ENCODE results near the gene SPTBN2.

The SPTBN2 gene

GRCh38 chr11:66692446-66692845, 36.6 kb downstream of the SPTBN2 start:
- Histone ChIP-seq H3K4me3 (replicated peaks; ENCODE audit: insufficient read depth, low read length) (no peak overlapping the region), H3K27ac (replicated peaks) (no peak overlapping the region), H3K27me3 (ENCODE audit: insufficient read depth, poor library complexity, severe bottlenecking) (no peaks in the 10 kb centered on the region)
- no peak for DNase-seq (ENCODE audit: low read depth in 1 of 2, low spot score in 1 of 2)
- TF ChIP-seq, protein P1, sequence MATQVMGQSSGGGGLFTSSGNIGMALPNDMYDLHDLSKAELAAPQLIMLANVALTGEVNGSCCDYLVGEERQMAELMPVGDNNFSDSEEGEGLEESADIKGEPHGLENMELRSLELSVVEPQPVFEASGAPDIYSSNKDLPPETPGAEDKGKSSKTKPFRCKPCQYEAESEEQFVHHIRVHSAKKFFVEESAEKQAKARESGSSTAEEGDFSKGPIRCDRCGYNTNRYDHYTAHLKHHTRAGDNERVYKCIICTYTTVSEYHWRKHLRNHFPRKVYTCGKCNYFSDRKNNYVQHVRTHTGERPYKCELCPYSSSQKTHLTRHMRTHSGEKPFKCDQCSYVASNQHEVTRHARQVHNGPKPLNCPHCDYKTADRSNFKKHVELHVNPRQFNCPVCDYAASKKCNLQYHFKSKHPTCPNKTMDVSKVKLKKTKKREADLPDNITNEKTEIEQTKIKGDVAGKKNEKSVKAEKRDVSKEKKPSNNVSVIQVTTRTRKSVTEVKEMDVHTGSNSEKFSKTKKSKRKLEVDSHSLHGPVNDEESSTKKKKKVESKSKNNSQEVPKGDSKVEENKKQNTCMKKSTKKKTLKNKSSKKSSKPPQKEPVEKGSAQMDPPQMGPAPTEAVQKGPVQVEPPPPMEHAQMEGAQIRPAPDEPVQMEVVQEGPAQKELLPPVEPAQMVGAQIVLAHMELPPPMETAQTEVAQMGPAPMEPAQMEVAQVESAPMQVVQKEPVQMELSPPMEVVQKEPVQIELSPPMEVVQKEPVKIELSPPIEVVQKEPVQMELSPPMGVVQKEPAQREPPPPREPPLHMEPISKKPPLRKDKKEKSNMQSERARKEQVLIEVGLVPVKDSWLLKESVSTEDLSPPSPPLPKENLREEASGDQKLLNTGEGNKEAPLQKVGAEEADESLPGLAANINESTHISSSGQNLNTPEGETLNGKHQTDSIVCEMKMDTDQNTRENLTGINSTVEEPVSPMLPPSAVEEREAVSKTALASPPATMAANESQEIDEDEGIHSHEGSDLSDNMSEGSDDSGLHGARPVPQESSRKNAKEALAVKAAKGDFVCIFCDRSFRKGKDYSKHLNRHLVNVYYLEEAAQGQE (IDR thresholded peaks at IDR 0.05; ENCODE audit: insufficient replicate concordance, low read depth), result no peak

GRCh38 chr11:66691311-66691980, 37.6 kb downstream of the SPTBN2 start:
- DNase-seq (ENCODE audit: low read depth in 1 of 2, low spot score in 1 of 2), result no peak

GRCh38 chr11:66689661-66690590, 39.1 kb downstream of the SPTBN2 start:
- TF ChIP-seq GABPA (IDR thresholded peaks at IDR 0.05; ENCODE audit: low read depth) (no peak), CTCF (IDR thresholded peaks at IDR 0.05; ENCODE audit: insufficient read depth, low read length) (no peak), SPI1 (IDR thresholded peaks at IDR 0.05; ENCODE audit: borderline replicate concordance, low read depth) (no peak), POLR2AphosphoS5 (IDR thresholded peaks at IDR 0.05; ENCODE audit: low read depth) (no peak)
- TF ChIP-seq, protein P1 (IDR thresholded peaks at IDR 0.05; ENCODE audit: insufficient replicate concordance, low read depth), result no peak
- no peak overlapping the region for H3K27ac ChIP-seq (replicated peaks)
- H3K4me3 ChIP-seq (replicated peaks; ENCODE audit: insufficient read depth, low read length), result no peak overlapping the region
- no peaks in the 10 kb centered on the region for H3K27me3 ChIP-seq (ENCODE audit: insufficient read depth, poor library complexity, severe bottlenecking)
- no peak for DNase-seq (ENCODE audit: low read depth in 1 of 2, low spot score in 1 of 2)

More at GRCh38 chr11:66691311-66691980, 37.6 kb downstream of the SPTBN2 start:
- H3K27ac ChIP-seq (replicated peaks), result no peak overlapping the region
- no peak overlapping the region for H3K4me3 ChIP-seq (replicated peaks; ENCODE audit: insufficient read depth, low read length)
- TF ChIP-seq GABPA (IDR thresholded peaks at IDR 0.05; ENCODE audit: low read depth) (no peak), POLR2AphosphoS5 (IDR thresholded peaks at IDR 0.05; ENCODE audit: low read depth) (no peak), SPI1 (IDR thresholded peaks at IDR 0.05; ENCODE audit: borderline replicate concordance, low read depth) (no peak), CTCF (IDR thresholded peaks at IDR 0.05; ENCODE audit: insufficient read depth, low read length) (no peak)
- TF ChIP-seq, protein P1 (IDR thresholded peaks at IDR 0.05; ENCODE audit: insufficient replicate concordance, low read depth), result no peak
- no peaks in the 10 kb centered on the region for H3K27me3 ChIP-seq (ENCODE audit: insufficient read depth, poor library complexity, severe bottlenecking)

Measured in HL-60 (cell line).